SU-DHL-6 (cell line): ENCODE measurements around the gene MMP11.

ENCODE experiments used
- H2AFZ ChIP-seq: fragments of 200-600 bp; sonication (generic); 2 replicates; pipeline ENCODE4 v1.6.1; 2014; ENCODE audit warnings: low read depth, mild to moderate bottlenecking, moderate library complexity, mixed read lengths, antibody characterized with exemption, low read length; ENCODE audit not compliant: severe bottlenecking
- H3F3A ChIP-seq: fragments of 200-600 bp; shearing (Covaris generic); 2 replicates; pipeline ENCODE4 v1.6.0; 2016; ENCODE audit warnings: antibody characterized with exemption, mild to moderate bottlenecking; ENCODE audit not compliant: insufficient read depth
- H3K27ac ChIP-seq: fragments of 200-600 bp; sonication (generic); 2 replicates; pipeline ENCODE4 v1.5.1; 2016; ENCODE audit warnings: low read depth, mild to moderate bottlenecking, low read length, moderate library complexity, mixed read lengths
- H3K27me3 ChIP-seq: fragments of 200-600 bp; sonication (generic), shearing (Covaris generic); 2 replicates; pipeline ENCODE4 v1.6.0; 2014; ENCODE audit warnings: mild to moderate bottlenecking, low read length
- H3K36me3 ChIP-seq: fragments of 200-600 bp; sonication (generic); 2 replicates; pipeline ENCODE4 v1.6.1; 2014; ENCODE audit warnings: mild to moderate bottlenecking, low read length, mixed read lengths
- H3K4me2 ChIP-seq: fragments of 300-600, 200-600 bp; shearing (Covaris generic), sonication (generic); 2 replicates; pipeline ENCODE4 v1.6.0; 2014; ENCODE audit warnings: low read length, low read depth, mild to moderate bottlenecking; ENCODE audit not compliant: poor library complexity, severe bottlenecking
- H3K4me3 ChIP-seq: fragments of 200-600 bp; sonication (generic); 2 replicates; pipeline ENCODE4 v1.5.1; 2014; ENCODE audit warnings: antibody characterized with exemption, low read length, mild to moderate bottlenecking, mixed read lengths; ENCODE audit not compliant: insufficient read depth, poor library complexity, severe bottlenecking
- H3K79me2 ChIP-seq: fragments of 200-600 bp; sonication (generic); 2 replicates; pipeline ENCODE4 v1.6.1; 2014; ENCODE audit warnings: mild to moderate bottlenecking, low read length, moderate library complexity; ENCODE audit not compliant: insufficient read depth
- H3K9ac ChIP-seq: fragments of 200-600 bp; sonication (generic); 2 replicates; pipeline ENCODE4 v1.7.0; 2014; ENCODE audit warnings: mild to moderate bottlenecking, low read length
- H3K9me2 ChIP-seq: fragments of 200-600 bp; sonication (generic); replicated peaks from 2 replicates; pipeline ENCODE4 v1.6.1; 2014; ENCODE audit warnings: low read length; ENCODE audit not compliant: insufficient read depth
- H3K9me3 ChIP-seq: fragments of 200-600 bp; sonication (generic); 2 replicates; pipeline ENCODE4 v1.6.1; 2014; ENCODE audit warnings: low read length, mixed read lengths; ENCODE audit not compliant: insufficient read depth
- H4K20me1 ChIP-seq: fragments of 200-600 bp; sonication (generic); 2 replicates; pipeline ENCODE4 v1.6.1; 2014; ENCODE audit warnings: low read depth, mild to moderate bottlenecking, antibody characterized with exemption, low read length, moderate library complexity, mixed read lengths
- EZH2phosphoT487 ChIP-seq: fragments of 200-600 bp; sonication (generic), shearing (Covaris generic); conservative IDR thresholded peaks from 2 replicates; pipeline ENCODE4 v1.6.1; 2018; ENCODE audit warnings: mild to moderate bottlenecking, antibody characterized with exemption, low read length, moderate library complexity, mixed read lengths
- TF ChIP-seq, protein P1 (sequence below): fragments of 200-600 bp; sonication (generic); IDR thresholded peaks from one replicate; pipeline ENCODE4 v1.5.1; 2017; ENCODE audit warnings: antibody characterized with exemption, mild to moderate bottlenecking, low read length, moderate library complexity; ENCODE audit not compliant: insufficient read depth, poor library complexity, severe bottlenecking

MMP11 gene

DNA sequence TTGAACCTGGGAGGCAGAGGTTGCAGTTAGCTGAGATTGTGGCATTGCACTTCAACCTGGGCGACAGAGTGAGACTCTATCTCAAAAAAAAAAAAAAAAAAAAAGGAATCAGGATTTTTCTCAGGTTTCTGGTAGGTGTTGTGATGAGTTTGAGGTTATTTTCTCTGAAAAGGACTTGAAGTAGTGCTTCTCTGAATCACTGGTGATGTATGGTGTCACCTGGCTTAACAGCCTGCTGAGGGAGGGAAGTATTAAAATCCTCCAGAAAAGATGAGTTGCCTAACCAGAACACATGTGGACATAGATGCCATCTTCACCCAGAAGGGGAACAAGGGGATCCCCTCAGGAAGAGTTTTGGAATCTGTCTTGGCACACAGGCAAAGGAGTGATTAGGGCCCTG, 34.2 kb downstream of the MMP11 start:
- H3K9me3 ChIP-seq, result no peaks in the 10 kb centered on the region
- H2AFZ ChIP-seq, result no peak overlapping the region
- no peaks in the 10 kb centered on the region for H3K9me2 ChIP-seq
- peak overlapping the region; percentile 98 for H3K4me2 ChIP-seq
- H3F3A ChIP-seq, result peaks cover 46% of the 10 kb centered on the region
- peaks cover 10% of the 10 kb centered on the region; the same call in 1 of the 2 replicates for H3K36me3 ChIP-seq
- H3K4me3 ChIP-seq, result peak overlapping the region; percentile 28
- no peak for TF ChIP-seq EZH2phosphoT487
- TF ChIP-seq, protein P1, sequence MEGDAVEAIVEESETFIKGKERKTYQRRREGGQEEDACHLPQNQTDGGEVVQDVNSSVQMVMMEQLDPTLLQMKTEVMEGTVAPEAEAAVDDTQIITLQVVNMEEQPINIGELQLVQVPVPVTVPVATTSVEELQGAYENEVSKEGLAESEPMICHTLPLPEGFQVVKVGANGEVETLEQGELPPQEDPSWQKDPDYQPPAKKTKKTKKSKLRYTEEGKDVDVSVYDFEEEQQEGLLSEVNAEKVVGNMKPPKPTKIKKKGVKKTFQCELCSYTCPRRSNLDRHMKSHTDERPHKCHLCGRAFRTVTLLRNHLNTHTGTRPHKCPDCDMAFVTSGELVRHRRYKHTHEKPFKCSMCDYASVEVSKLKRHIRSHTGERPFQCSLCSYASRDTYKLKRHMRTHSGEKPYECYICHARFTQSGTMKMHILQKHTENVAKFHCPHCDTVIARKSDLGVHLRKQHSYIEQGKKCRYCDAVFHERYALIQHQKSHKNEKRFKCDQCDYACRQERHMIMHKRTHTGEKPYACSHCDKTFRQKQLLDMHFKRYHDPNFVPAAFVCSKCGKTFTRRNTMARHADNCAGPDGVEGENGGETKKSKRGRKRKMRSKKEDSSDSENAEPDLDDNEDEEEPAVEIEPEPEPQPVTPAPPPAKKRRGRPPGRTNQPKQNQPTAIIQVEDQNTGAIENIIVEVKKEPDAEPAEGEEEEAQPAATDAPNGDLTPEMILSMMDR, result no peak
- no peaks in the 10 kb centered on the region for H3K27me3 ChIP-seq
- H3K27ac ChIP-seq, result peak overlapping the region; percentile 96
- peak overlapping the region; percentile 64 for H3K9ac ChIP-seq
- peaks cover 43% of the 10 kb centered on the region for H3K79me2 ChIP-seq
- H4K20me1 ChIP-seq, result no peaks in the 10 kb centered on the region

DNA sequence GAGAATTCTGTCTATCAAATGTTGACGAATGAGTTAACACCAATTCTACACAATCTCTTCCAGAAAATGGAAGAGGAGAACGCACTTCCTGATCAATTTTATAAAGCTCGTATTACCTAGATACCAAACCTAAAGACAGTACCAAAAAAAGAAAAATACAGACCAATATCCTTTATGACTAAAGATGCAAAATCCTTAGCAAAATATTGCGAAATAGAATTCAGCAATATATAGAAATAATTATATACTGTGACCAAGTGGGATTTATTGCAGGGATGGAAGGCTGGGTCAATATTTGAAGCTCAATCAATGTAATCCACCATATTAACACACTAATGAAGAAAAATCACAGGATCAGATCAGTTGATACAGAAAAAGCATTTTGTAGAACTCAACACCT, 39.7 kb downstream of the MMP11 start:
- peaks cover 22% of the 10 kb centered on the region; the same call in 1 of the 2 replicates for H3K36me3 ChIP-seq
- H3K4me3 ChIP-seq, result no peak overlapping the region
- peaks cover 56% of the 10 kb centered on the region for H3K79me2 ChIP-seq
- H3K4me2 ChIP-seq, result no peak overlapping the region
- no peaks in the 10 kb centered on the region for H3K9me3 ChIP-seq
- peaks cover 15% of the 10 kb centered on the region; the same call in 1 of the 2 replicates for H3F3A ChIP-seq
- H3K9me2 ChIP-seq, result no peaks in the 10 kb centered on the region
- no peak overlapping the region for H2AFZ ChIP-seq
- no peaks in the 10 kb centered on the region for H3K27me3 ChIP-seq
- TF ChIP-seq, protein P1, result no peak
- TF ChIP-seq EZH2phosphoT487, result no peak
- H4K20me1 ChIP-seq, result peaks cover 2% of the 10 kb centered on the region; the same call in 1 of the 2 replicates
- no peak overlapping the region for H3K27ac ChIP-seq
- no peak overlapping the region for H3K9ac ChIP-seq

DNA sequence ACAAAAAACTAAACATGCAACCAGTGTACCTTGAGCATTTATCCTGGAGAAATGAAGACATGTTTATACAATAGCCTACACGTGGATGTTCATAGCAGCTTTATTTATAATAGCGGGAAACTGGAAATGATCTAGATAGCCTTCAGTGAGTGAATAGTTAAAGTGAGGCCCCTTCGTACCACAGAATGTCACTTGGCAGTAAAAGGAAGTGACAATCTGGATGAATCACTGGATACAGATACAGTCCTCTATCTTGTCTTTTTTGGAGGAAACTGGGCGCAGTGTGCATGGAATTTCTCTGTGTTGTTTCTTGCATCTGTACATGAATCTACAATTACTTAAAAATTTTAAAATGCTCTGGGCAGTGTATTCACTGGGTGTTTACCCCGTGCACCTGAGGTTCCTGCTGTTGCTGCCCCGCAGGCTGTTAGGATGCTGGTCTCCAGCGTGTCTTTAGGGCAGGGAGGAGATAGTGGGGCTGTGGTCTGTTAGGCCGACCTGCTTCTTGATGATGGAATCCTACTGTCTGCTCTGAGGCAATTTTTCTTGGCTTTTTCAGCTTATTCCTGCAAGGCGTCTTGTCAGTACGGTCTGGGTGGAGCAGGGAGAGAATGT, 43.0 kb downstream of the MMP11 start:
- no peak for TF ChIP-seq EZH2phosphoT487
- TF ChIP-seq, protein P1, result no peak
- Histone ChIP-seq H3K79me2 (peaks cover 57% of the 10 kb centered on the region), H2AFZ (no peak overlapping the region), H3K27ac (no peak overlapping the region), H3K27me3 (no peaks in the 10 kb centered on the region), H3K4me2 (no peak overlapping the region), H3K9me2 (no peaks in the 10 kb centered on the region), H3K4me3 (no peak overlapping the region), H3K36me3 (peaks cover 25% of the 10 kb centered on the region), H3K9me3 (no peaks in the 10 kb centered on the region), H3F3A (peaks cover 17% of the 10 kb centered on the region; the same call in 1 of the 2 replicates), H3K9ac (no peak overlapping the region), H4K20me1 (peaks cover 2% of the 10 kb centered on the region; the same call in 1 of the 2 replicates)
